OCI-M2 (cell line): ENCODE measurements around the gene PPP1R9B.

Source experiments
- DNase-seq: peaks from one replicate; lab custom pipeline; 2025; ENCODE audit not compliant: unreplicated experiment; lab: John Stamatoyannopoulos, UW

The PPP1R9B gene

GRCh38 chr17:50150354-50151040 lies at the start of gene PPP1R9B:
Gene PPP1R9B (minus strand): TSS chr17:50150677. CDS start chr17:50150513, 164 bp downstream.
- no peak for DNase-seq

- no peak for DNase-seq
Observed at GRCh38 chr17:50199803-50200456, 49.5 kb upstream of the PPP1R9B start.

- no peak for DNase-seq
Observed at GRCh38 chr17:50199211-50199802, 48.8 kb upstream of the PPP1R9B start.

- no peak for DNase-seq
Observed at GRCh38 chr17:50198026-50198669, 47.7 kb upstream of the PPP1R9B start.

GRCh38 chr17:50196826-50197225 lies 46.3 kb upstream of the PPP1R9B start:
- DNase-seq: no peak

- DNase-seq: no peak
Observed at GRCh38 chr17:50196036-50196435, 45.6 kb upstream of the PPP1R9B start.

- no peak for DNase-seq
Observed at GRCh38 chr17:50194934-50195865, 44.7 kb upstream of the PPP1R9B start.

- no peak for DNase-seq
Observed at GRCh38 chr17:50194140-50194933, 43.9 kb upstream of the PPP1R9B start.

- no peak for DNase-seq
Observed at GRCh38 chr17:50192618-50193291, 42.3 kb upstream of the PPP1R9B start.

- DNase-seq: no peak
Observed at GRCh38 chr17:50192144-50192617, 41.7 kb upstream of the PPP1R9B start.

- no peak for DNase-seq
Observed at GRCh38 chr17:50191359-50192143, 41.1 kb upstream of the PPP1R9B start.

GRCh38 chr17:50190603-50191358 lies 40.3 kb upstream of the PPP1R9B start:
- no peak for DNase-seq

GRCh38 chr17:50190293-50190602 lies 39.8 kb upstream of the PPP1R9B start:
- no peak for DNase-seq

GRCh38 chr17:50189550-50190292 lies 39.2 kb upstream of the PPP1R9B start:
- no peak for DNase-seq

- DNase-seq: no peak
Observed at GRCh38 chr17:50188921-50189549, 38.6 kb upstream of the PPP1R9B start.

GRCh38 chr17:50188531-50188920 lies 38.0 kb upstream of the PPP1R9B start:
- DNase-seq: no peak
